CD14-positive monocyte (primary cell): ENCODE results near the gene LCOR. TPM values are rescaled to one million over a fixed set of nuclear protein-coding genes. Genes with fewer than 3 reads are reported as not detected.

Experiments used
- DNase-seq, 3 donors: peaks; one replicate each; pipeline ENCODE4 v3.0.0-alpha.2; 2011 to 2022
- H2AFZ ChIP-seq: 2 replicates; pipeline ENCODE4 v1.6.0; 2012; ENCODE audit warnings: mild to moderate bottlenecking, low read depth, low read length, inconsistent platforms; ENCODE audit not compliant: insufficient read depth, poor library complexity, severe bottlenecking
- H3K27ac ChIP-seq, 2 donors: 1 replicate in 1 of 2; 2 replicates in 1 of 2; pipeline ENCODE4 v1.5.1; 2012 to 2013; ENCODE audit warnings: low read length in 2 of 2, control low read depth in 1 of 2, inconsistent platforms in 1 of 2, low read depth in 1 of 2, mild to moderate bottlenecking in 1 of 2
- H3K27me3 ChIP-seq, 2 donors: one replicate each; pipeline versions ENCODE4 v1.6.0 to v1.6.1; 2011 to 2013; ENCODE audit warnings: low read length in 2 of 2; ENCODE audit not compliant: control insufficient read depth in 2 of 2, insufficient read depth in 2 of 2
- H3K36me3 ChIP-seq, 2 donors: replicated peaks in 1 of 2; 1 replicate in 1 of 2; 2 replicates in 1 of 2; pipeline versions ENCODE4 v1.5.1 to v1.6.1; 2012 to 2013; ENCODE audit warnings: low read length in 2 of 2, control low read depth in 1 of 2, inconsistent platforms in 1 of 2, mild to moderate bottlenecking in 1 of 2; ENCODE audit not compliant: insufficient read depth in 2 of 2, control insufficient read depth in 1 of 2
- H3K4me1 ChIP-seq, 2 donors: 1 replicate in 1 of 2; 2 replicates in 1 of 2; pipeline versions ENCODE4 v1.5.1 to v1.6.1; 2012 to 2013; ENCODE audit warnings: low read length in 2 of 2, control low read depth in 1 of 2, inconsistent platforms in 1 of 2, mild to moderate bottlenecking in 1 of 2, moderate library complexity in 1 of 2; ENCODE audit not compliant: insufficient read depth in 2 of 2, control insufficient read depth in 1 of 2
- H3K4me2 ChIP-seq: replicated peaks from 2 replicates; pipeline ENCODE3; 2012; ENCODE audit warnings: low read length, moderate library complexity, mild to moderate bottlenecking; ENCODE audit not compliant: poor library complexity, severe bottlenecking; ENCODE audit errors: extremely low read depth
- H3K4me3 ChIP-seq, 3 experiments: fragments of 200-600 bp in 1 of 3; sonication (generic) in 1 of 3; replicated peaks in 1 of 3; 1 replicate in 2 of 3; 2 replicates in 1 of 3; pipeline ENCODE4 v1.5.1; 2011 to 2013; ENCODE audit warnings: low read length in 3 of 3, mild to moderate bottlenecking in 3 of 3, control low read depth in 2 of 3, low read depth in 2 of 3, inconsistent platforms in 1 of 3, moderate library complexity in 1 of 3
- H3K79me2 ChIP-seq: 2 replicates; pipeline ENCODE4 v1.6.0; 2012; ENCODE audit warnings: mild to moderate bottlenecking, control low read depth, inconsistent platforms, low read length, moderate library complexity; ENCODE audit not compliant: insufficient read depth
- H3K9ac ChIP-seq: 2 replicates; pipeline ENCODE4 v1.6.0; 2017; ENCODE audit warnings: low read length, mild to moderate bottlenecking; ENCODE audit not compliant: insufficient read depth, poor library complexity, severe bottlenecking
- H3K9me3 ChIP-seq, 2 donors: replicated peaks in 1 of 2; 1 replicate in 1 of 2; 2 replicates in 1 of 2; pipeline versions ENCODE4 v1.5.1 to v1.6.1; 2012 to 2013; ENCODE audit warnings: low read length in 2 of 2, control low read depth in 1 of 2; ENCODE audit not compliant: control insufficient read depth in 1 of 2, insufficient read depth in 1 of 2
- H4K20me1 ChIP-seq: 2 replicates; pipeline ENCODE4 v1.6.0; 2012; ENCODE audit warnings: mild to moderate bottlenecking, low read length, control low read depth, moderate library complexity; ENCODE audit not compliant: insufficient read depth
- H3K27ac Mint-ChIP-seq, 7 donors: one replicate each; pipeline ENCODE4 v1.8.0; 2020; ENCODE audit warnings: mild to moderate bottlenecking in 7 of 7, mixed read lengths in 7 of 7, moderate library complexity in 6 of 7, inconsistent platforms in 2 of 7
- H3K27me3 Mint-ChIP-seq, 3 donors: one replicate each; pipeline ENCODE4 v1.8.0; 2021 to 2022; ENCODE audit warnings: low read depth in 3 of 3, mild to moderate bottlenecking in 3 of 3, mixed read lengths in 3 of 3, moderate library complexity in 3 of 3, inconsistent platforms in 1 of 3
- H3K36me3 Mint-ChIP-seq, 2 donors: one replicate each; pipeline ENCODE4 v1.8.0; 2020; ENCODE audit warnings: mixed read lengths in 2 of 2, inconsistent platforms in 1 of 2, mild to moderate bottlenecking in 1 of 2
- H3K4me1 Mint-ChIP-seq: one replicate; pipeline ENCODE4 v1.8.0; 2020; ENCODE audit warnings: mild to moderate bottlenecking, mixed read lengths
- H3K4me3 Mint-ChIP-seq, 2 donors: one replicate each; pipeline ENCODE4 v1.8.0; 2020; ENCODE audit warnings: mild to moderate bottlenecking in 2 of 2, mixed read lengths in 2 of 2, moderate library complexity in 1 of 2
- H3K9me3 Mint-ChIP-seq, 7 donors: one replicate each; pipeline ENCODE4 v1.8.0; 2020 to 2022; ENCODE audit warnings: mixed read lengths in 7 of 7, mild to moderate bottlenecking in 6 of 7, moderate library complexity in 6 of 7, inconsistent platforms in 2 of 7
- WGBS: methylation state at CpG from one replicate; pipeline ENCODE4 v1.1.5; 2013; ENCODE audit warnings: missing lambda C conversion rate; ENCODE audit not compliant: insufficient coverage; 5-methylcytosine and 5-hydroxymethylcytosine counted together
- intact Hi-C, 2 donors: fragments of 100-400 bp; cut with micrococcal nuclease; formaldehyde crosslinking; loops; one replicate each; pipeline versions ENCODE4 v1.15.0 to v1.15.1; 2023
- polyA plus RNA-seq, 3 donors: library from polyadenylated mRNA; depleted of rRNA in 1 of 3; unstranded in 2 of 3; stranded (reverse) in 1 of 3; fragments of 300-500 nt in 2 of 3; fragments of >200 nt in 1 of 3; fragmentation: Illumina TruSeq in 2 of 3; gene quantifications; 1 replicate in 2 of 3; 2 replicates in 1 of 3; pipeline ENCODE4 v1.2.3, GENCODE V29; 2012 to 2021
- TF ChIP-seq, protein P1 (sequence below): fragments of 200-600 bp; IDR thresholded peaks from one replicate; pipeline ENCODE4 v1.8.0; 2022; ENCODE audit warnings: antibody characterized with exemption, mild to moderate bottlenecking

Gene LCOR
- polyA plus RNA-seq, 3 donors: 5.7 to 11.8 (median 10.0) TPM

DNA sequence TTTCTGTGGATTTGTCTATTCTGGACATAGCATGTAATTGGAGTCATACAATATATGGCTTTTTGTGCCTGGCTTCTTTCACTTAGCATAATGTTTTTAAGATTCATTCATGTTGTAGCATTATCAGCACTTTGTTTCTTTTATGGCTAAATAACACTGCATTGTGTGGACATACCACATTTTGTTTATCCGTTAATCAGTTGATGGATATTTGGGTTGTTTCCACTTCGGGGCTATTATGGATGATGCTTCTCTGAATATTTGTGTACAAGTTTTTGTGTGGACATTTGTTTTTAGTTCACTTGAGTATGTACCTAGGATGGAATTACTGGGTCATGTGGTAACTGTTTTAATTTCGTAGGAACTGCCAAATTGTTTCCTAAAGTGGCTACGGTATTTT, 6.4 kb downstream of the LCOR start:
- WGBS: 100% methylated on average over 1 of the region's 4 CpGs
- Histone ChIP-seq H3K27me3 (no peaks in the 10 kb centered on the region), H2AFZ (no peak overlapping the region), H3K9ac (no peak overlapping the region), H3K27ac (no peak overlapping the region), H3K4me3 (no peak overlapping the region), H3K36me3 (peaks cover 0 to 5% of the 10 kb centered on the region in 2 donors), H3K9me3 (no peaks in the 10 kb centered on the region), H3K4me2 (no peak overlapping the region), H3K79me2 (peaks cover 100% of the 10 kb centered on the region), H4K20me1 (peaks cover 100% of the 10 kb centered on the region), H3K4me1 (peaks cover 37 to 48% of the 10 kb centered on the region in 2 donors)
- intact Hi-C loops: no loop called here
- H3K27me3 Mint-ChIP-seq: no peaks in the 10 kb centered on the region
- peaks cover 0 to 1% (median 0%) of the 10 kb centered on the region in 7 donors for H3K9me3 Mint-ChIP-seq
- no peak for DNase-seq
- H3K27ac Mint-ChIP-seq: no peak overlapping the region
- TF ChIP-seq, protein P1, sequence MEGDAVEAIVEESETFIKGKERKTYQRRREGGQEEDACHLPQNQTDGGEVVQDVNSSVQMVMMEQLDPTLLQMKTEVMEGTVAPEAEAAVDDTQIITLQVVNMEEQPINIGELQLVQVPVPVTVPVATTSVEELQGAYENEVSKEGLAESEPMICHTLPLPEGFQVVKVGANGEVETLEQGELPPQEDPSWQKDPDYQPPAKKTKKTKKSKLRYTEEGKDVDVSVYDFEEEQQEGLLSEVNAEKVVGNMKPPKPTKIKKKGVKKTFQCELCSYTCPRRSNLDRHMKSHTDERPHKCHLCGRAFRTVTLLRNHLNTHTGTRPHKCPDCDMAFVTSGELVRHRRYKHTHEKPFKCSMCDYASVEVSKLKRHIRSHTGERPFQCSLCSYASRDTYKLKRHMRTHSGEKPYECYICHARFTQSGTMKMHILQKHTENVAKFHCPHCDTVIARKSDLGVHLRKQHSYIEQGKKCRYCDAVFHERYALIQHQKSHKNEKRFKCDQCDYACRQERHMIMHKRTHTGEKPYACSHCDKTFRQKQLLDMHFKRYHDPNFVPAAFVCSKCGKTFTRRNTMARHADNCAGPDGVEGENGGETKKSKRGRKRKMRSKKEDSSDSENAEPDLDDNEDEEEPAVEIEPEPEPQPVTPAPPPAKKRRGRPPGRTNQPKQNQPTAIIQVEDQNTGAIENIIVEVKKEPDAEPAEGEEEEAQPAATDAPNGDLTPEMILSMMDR: no peak
- H3K36me3 Mint-ChIP-seq: peaks cover 3 to 12% of the 10 kb centered on the region in 2 donors
- peaks cover 64% of the 10 kb centered on the region for H3K4me1 Mint-ChIP-seq
- no peak overlapping the region for H3K4me3 Mint-ChIP-seq

DNA sequence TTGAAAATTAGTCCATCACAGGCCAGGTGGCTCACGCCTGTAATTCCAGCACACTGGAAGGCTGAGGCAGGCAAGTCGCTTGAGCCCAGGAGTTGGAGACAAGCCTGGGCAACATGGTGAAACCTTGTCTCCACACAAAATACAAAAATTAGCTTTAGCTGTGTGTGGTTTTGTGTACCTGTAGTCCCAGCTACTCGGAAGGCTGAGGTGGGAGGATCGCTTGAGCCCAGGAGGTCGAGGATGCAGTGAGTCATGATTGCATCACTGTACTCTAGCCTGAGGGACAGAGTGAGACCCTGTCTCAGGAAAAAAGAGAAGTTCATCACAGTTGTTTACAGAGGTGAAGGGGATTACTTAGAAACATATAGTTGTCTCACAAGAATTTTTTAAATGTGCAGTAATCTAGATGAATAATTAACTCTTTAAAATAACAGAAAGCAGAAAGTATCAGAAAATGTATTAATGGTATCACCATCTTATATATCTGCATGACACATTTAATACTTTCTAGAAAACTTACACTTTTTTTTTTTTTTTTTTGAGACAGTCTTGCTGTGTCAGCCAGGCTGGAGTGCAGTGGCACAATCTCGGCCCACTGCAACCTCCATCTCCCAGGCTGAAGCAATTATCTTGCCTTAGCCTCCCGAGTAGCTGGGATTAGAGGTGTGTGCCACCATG, 8.9 kb downstream of the LCOR start:
- Histone ChIP-seq H3K27me3 (no peaks in the 10 kb centered on the region), H3K4me1 (peaks cover 25 to 29% of the 10 kb centered on the region in 2 donors), H4K20me1 (peaks cover 99% of the 10 kb centered on the region), H3K9ac (no peak overlapping the region), H2AFZ (no peak overlapping the region), H3K79me2 (peaks cover 99% of the 10 kb centered on the region), H3K9me3 (no peaks in the 10 kb centered on the region), H3K27ac (peak overlapping the region; percentile 38 to 49), H3K4me3 (no peak overlapping the region), H3K36me3 (peaks cover 0 to 5% of the 10 kb centered on the region in 2 donors), H3K4me2 (no peak overlapping the region)
- TF ChIP-seq, protein P1: no peak
- 25% methylated on average over 4 of the region's 7 CpGs for WGBS
- no peak overlapping the region for H3K4me3 Mint-ChIP-seq
- peaks cover 52% of the 10 kb centered on the region for H3K4me1 Mint-ChIP-seq
- no peaks in the 10 kb centered on the region for H3K27me3 Mint-ChIP-seq
- peak overlapping the region; percentile 33 to 82 (median 68) for H3K27ac Mint-ChIP-seq
- H3K9me3 Mint-ChIP-seq: no peaks in the 10 kb centered on the region
- H3K36me3 Mint-ChIP-seq: peaks cover 3 to 9% of the 10 kb centered on the region in 2 donors
- DNase-seq: peak; percentile 53 to 81 (median 75)
- intact Hi-C loops: no loop called here
